Activated CD8-positive, alpha-beta memory T cell treated with anti-CD3 and anti-CD28 coated beads for 1 hour (primary cell): ENCODE measurements around the gene ARL6IP1.
"Not testable (repeated sequence)": the region's sequence is repeated elsewhere in the genome, so short reads cannot be mapped to it uniquely, and the experiment has no call there.

Source experiments
- DNase-seq, 2 donors: peaks; one replicate each; pipeline ENCODE4 v3.0.0-alpha.2; 2020; ENCODE audit warnings: low read depth in 1 of 2; ENCODE audit errors: extremely low read depth in 1 of 2

Gene ARL6IP1

GRCh38 chr16:18762713-18763112, 38.6 kb downstream of the ARL6IP1 start:
- DNase-seq, result not testable (repeated sequence)

GRCh38 chr16:18759598-18760520, 41.5 kb downstream of the ARL6IP1 start:
- peak in 1 of 2 donors; percentile 7 for DNase-seq

- DNase-seq, result not testable (repeated sequence)
These were observed 43.2 kb downstream of the ARL6IP1 start for GRCh38 chr16:18757960-18758660.

- not testable (repeated sequence) for DNase-seq
These were observed 44.7 kb downstream of the ARL6IP1 start for GRCh38 chr16:18756639-18757038.

DNA sequence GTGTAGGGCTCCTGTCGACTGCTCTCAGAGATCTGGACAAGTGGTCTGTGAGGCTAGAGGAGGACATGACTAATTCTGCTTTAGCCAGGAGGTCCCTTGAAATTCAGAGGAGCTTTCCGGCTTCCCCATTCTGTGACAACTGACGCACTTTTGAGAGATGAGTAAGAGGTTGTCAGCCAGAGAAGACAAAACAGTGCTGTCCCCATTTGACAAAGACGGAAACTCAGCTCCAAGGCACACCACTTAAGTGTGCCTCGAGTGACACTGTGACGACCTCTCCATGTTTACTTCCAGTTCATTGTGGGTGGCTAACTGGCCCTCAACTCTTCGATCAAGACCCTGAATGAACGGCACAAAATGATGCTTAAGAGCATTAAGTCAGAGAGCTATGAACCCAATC, 58.5 kb downstream of the ARL6IP1 start:
- not testable (repeated sequence) for DNase-seq
